ENCODE measurements around the gene IFTAP.

IFTAP gene

GRCh38 chr11:36615826-36616225 is 21.5 kb downstream of the IFTAP start:
- no peak overlapping the region for H3K27ac Mint-ChIP-seq
- H3K4me3 Mint-ChIP-seq, result no peak overlapping the region
- H3K36me3 Mint-ChIP-seq (ENCODE audit: low read depth), result no peaks in the 10 kb centered on the region
- H3K27me3 Mint-ChIP-seq, result no peaks in the 10 kb centered on the region
- DNase-seq, result no peak
- H3K4me1 Mint-ChIP-seq (ENCODE audit: low read depth), result peaks cover 6% of the 10 kb centered on the region
- H3K9me3 Mint-ChIP-seq, result no peaks in the 10 kb centered on the region

- Mint-ChIP-seq H3K27ac (no peak overlapping the region), H3K27me3 (no peaks in the 10 kb centered on the region), H3K9me3 (no peaks in the 10 kb centered on the region), H3K4me3 (no peak overlapping the region), H3K4me1 (ENCODE audit: low read depth) (peaks cover 6% of the 10 kb centered on the region), H3K36me3 (ENCODE audit: low read depth) (no peaks in the 10 kb centered on the region)
- no peak for DNase-seq
These were observed 23.5 kb downstream of the IFTAP start for GRCh38 chr11:36617543-36618362.

DNA sequence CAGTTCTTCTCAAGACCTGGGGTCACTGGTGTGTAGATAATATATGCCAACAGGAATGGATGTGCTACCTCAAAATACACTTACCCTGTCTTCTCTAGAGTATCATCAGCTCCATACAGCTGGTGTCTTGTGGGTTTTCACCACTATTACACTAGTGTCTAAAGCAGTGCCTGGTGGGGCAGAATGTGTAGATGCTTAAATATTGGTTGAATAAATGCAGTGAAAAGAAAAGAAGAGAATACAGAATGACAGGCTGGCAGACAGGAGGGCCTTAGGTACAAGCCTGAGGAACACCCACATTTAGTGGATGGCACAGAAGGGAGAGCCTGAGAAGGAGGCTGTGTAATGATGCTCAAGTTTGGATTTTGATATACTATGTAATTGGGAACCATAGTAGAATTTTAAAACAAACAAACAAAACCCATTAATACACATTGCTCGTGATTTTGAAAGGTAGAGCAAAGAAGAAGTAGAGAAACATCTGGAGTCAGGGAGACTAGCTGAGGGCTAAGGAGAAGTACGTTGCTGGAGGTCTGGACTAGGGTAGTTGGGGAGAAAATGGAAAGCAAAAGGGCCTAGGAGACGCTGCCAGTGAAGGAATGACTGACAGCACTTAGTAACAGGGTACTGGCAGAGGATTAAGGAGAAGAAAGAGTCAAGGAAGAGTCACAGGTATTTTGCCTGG is 24.2 kb downstream of the IFTAP start:
- no peak overlapping the region for H3K27ac Mint-ChIP-seq
- H3K4me3 Mint-ChIP-seq, result no peak overlapping the region

DNA sequence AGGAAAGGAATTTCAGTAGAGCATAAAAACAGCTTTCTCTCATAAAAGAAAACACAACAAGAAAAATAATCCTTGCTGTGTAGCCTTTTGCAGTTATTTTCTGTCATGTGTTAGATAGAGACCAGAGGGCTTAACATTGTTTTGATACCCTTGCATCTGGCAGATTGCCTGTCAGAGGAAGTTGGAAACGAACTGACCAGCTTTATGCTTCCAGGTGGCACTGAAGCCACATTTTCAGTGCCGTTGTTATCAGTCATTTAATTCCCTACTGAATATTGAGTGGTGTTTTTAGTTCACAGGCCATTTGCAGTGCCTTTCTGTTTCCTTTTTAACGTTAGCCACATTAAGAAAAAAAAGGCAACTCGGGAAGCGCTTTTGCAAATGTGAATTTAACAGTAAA is 25.2 kb downstream of the IFTAP start:
- Mint-ChIP-seq H3K36me3 (ENCODE audit: low read depth) (no peaks in the 10 kb centered on the region), H3K9me3 (no peaks in the 10 kb centered on the region), H3K4me1 (ENCODE audit: low read depth) (peaks cover 6% of the 10 kb centered on the region), H3K27ac (no peak overlapping the region), H3K27me3 (peaks cover 3% of the 10 kb centered on the region), H3K4me3 (no peak overlapping the region)
- DNase-seq, result no peak

More for the DNA sequence above, 24.2 kb downstream of the IFTAP start:
- no peak for DNase-seq
- Mint-ChIP-seq H3K4me1 (ENCODE audit: low read depth) (peaks cover 6% of the 10 kb centered on the region), H3K36me3 (ENCODE audit: low read depth) (no peaks in the 10 kb centered on the region), H3K9me3 (no peaks in the 10 kb centered on the region), H3K27me3 (no peaks in the 10 kb centered on the region)

GRCh38 chr11:36620246-36620645 is 25.9 kb downstream of the IFTAP start:
- no peak overlapping the region for H3K4me3 Mint-ChIP-seq
- no peak for DNase-seq
- H3K36me3 Mint-ChIP-seq (ENCODE audit: low read depth), result no peaks in the 10 kb centered on the region
- H3K27me3 Mint-ChIP-seq, result peaks cover 4% of the 10 kb centered on the region
- H3K9me3 Mint-ChIP-seq, result no peaks in the 10 kb centered on the region
- peaks cover 6% of the 10 kb centered on the region for H3K4me1 Mint-ChIP-seq (ENCODE audit: low read depth)
- no peak overlapping the region for H3K27ac Mint-ChIP-seq

- Mint-ChIP-seq H3K27me3 (peaks cover 4% of the 10 kb centered on the region), H3K36me3 (ENCODE audit: low read depth) (no peaks in the 10 kb centered on the region), H3K27ac (no peak overlapping the region), H3K4me1 (ENCODE audit: low read depth) (peaks cover 6% of the 10 kb centered on the region), H3K4me3 (no peak overlapping the region), H3K9me3 (no peaks in the 10 kb centered on the region)
- DNase-seq, result no peak
These were observed 28.3 kb downstream of the IFTAP start for GRCh38 chr11:36622431-36623136.

DNA sequence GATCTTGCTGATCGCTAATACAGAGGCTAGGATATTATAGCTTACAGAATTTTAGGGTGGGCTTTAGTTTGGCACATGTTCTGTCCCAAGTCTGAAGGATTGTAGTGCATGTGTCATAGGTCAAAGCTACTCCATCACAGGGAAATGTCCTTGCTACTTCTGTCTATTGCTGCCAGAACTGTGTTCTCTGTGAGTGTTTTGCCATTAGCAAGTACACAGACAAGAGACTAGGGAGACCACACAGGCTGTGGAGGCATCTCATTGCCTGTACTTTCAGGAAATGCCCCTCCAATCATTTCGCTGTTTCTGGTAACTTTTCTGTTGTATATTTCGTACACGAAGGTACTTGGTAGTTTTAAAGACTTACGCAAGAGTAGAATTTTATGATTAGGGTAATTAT is 29.2 kb downstream of the IFTAP start:
- no peaks in the 10 kb centered on the region for H3K9me3 Mint-ChIP-seq
- H3K4me3 Mint-ChIP-seq, result no peak overlapping the region
- H3K27ac Mint-ChIP-seq, result no peak overlapping the region
- H3K4me1 Mint-ChIP-seq (ENCODE audit: low read depth), result peaks cover 6% of the 10 kb centered on the region
- no peaks in the 10 kb centered on the region for H3K36me3 Mint-ChIP-seq (ENCODE audit: low read depth)
- DNase-seq, result no peak
- peaks cover 4% of the 10 kb centered on the region for H3K27me3 Mint-ChIP-seq

DNA sequence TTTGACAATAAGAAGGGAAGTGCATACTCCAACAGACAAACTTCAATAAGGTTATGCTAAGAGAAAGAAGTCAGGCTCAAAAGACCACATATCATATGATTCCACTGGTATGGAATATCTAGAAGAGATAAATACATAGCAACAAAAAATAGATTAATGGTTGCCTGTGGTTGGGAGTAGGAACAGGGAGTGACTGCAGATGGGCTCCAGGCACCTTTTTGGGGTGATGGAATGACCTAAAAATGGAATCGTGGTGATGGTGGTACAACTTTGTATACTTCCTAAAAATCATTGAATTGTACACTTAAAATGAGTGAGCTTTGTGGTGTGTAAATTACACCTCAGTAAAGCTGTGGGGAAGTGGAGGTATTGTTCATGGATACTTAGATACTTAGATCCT is 32.7 kb downstream of the IFTAP start:
- H3K9me3 Mint-ChIP-seq, result no peaks in the 10 kb centered on the region
- no peaks in the 10 kb centered on the region for H3K36me3 Mint-ChIP-seq (ENCODE audit: low read depth)
- no peak for DNase-seq
- H3K27me3 Mint-ChIP-seq, result peaks cover 4% of the 10 kb centered on the region
- peaks cover 4% of the 10 kb centered on the region for H3K4me1 Mint-ChIP-seq (ENCODE audit: low read depth)
- no peak overlapping the region for H3K27ac Mint-ChIP-seq
- no peak overlapping the region for H3K4me3 Mint-ChIP-seq

GRCh38 chr11:36627471-36627870 is 33.2 kb downstream of the IFTAP start:
- Mint-ChIP-seq H3K4me1 (ENCODE audit: low read depth) (peaks cover 4% of the 10 kb centered on the region), H3K27ac (no peak overlapping the region), H3K4me3 (no peak overlapping the region), H3K36me3 (ENCODE audit: low read depth) (no peaks in the 10 kb centered on the region), H3K27me3 (peaks cover 4% of the 10 kb centered on the region), H3K9me3 (no peaks in the 10 kb centered on the region)
- no peak for DNase-seq

DNA sequence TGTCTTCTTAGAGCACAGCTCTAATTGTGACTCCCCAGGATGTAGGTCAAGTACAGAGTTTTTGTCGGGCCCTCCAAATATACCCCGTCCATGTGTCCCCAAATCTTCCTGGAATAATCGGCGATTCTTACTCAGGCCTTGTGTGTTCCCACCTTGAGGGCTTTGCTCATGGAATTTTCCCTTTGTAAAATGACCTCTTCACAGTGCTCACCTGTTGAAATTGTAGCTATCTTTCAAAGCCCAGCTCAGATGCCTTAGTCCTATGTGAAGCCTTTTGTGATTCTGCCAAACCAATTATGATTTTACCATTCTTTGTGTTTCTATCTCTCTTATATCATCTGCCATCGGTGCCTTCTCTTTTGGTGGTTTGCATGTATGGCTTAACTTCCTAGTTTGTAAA is 33.8 kb downstream of the IFTAP start:
- no peak overlapping the region for H3K4me3 Mint-ChIP-seq
- peaks cover 4% of the 10 kb centered on the region for H3K4me1 Mint-ChIP-seq (ENCODE audit: low read depth)
- no peaks in the 10 kb centered on the region for H3K9me3 Mint-ChIP-seq
- H3K36me3 Mint-ChIP-seq (ENCODE audit: low read depth), result no peaks in the 10 kb centered on the region
- DNase-seq, result no peak
- no peak overlapping the region for H3K27ac Mint-ChIP-seq
- peaks cover 4% of the 10 kb centered on the region for H3K27me3 Mint-ChIP-seq

GRCh38 chr11:36628765-36629244 is 34.5 kb downstream of the IFTAP start:
- H3K4me1 Mint-ChIP-seq (ENCODE audit: low read depth), result peaks cover 4% of the 10 kb centered on the region
- H3K27me3 Mint-ChIP-seq, result peaks cover 4% of the 10 kb centered on the region
- DNase-seq, result no peak

GRCh38 chr11:36631774-36632173 is 37.5 kb downstream of the IFTAP start:
- DNase-seq, result no peak
- Mint-ChIP-seq H3K4me3 (no peak overlapping the region), H3K27ac (no peak overlapping the region), H3K27me3 (no peaks in the 10 kb centered on the region), H3K36me3 (ENCODE audit: low read depth) (no peaks in the 10 kb centered on the region), H3K4me1 (ENCODE audit: low read depth) (peaks cover 4% of the 10 kb centered on the region), H3K9me3 (no peaks in the 10 kb centered on the region)

More at GRCh38 chr11:36628765-36629244, 34.5 kb downstream of the IFTAP start:
- Mint-ChIP-seq H3K27ac (no peak overlapping the region), H3K4me3 (no peak overlapping the region), H3K36me3 (ENCODE audit: low read depth) (no peaks in the 10 kb centered on the region), H3K9me3 (no peaks in the 10 kb centered on the region)

- no peak for DNase-seq
- H3K27me3 Mint-ChIP-seq, result peaks cover 10% of the 10 kb centered on the region
- no peak overlapping the region for H3K4me3 Mint-ChIP-seq
- H3K9me3 Mint-ChIP-seq, result no peaks in the 10 kb centered on the region
- peaks cover 4% of the 10 kb centered on the region for H3K4me1 Mint-ChIP-seq (ENCODE audit: low read depth)
- H3K27ac Mint-ChIP-seq, result no peak overlapping the region
- no peaks in the 10 kb centered on the region for H3K36me3 Mint-ChIP-seq (ENCODE audit: low read depth)
These were observed 41.0 kb downstream of the IFTAP start for GRCh38 chr11:36635066-36635862.

DNA sequence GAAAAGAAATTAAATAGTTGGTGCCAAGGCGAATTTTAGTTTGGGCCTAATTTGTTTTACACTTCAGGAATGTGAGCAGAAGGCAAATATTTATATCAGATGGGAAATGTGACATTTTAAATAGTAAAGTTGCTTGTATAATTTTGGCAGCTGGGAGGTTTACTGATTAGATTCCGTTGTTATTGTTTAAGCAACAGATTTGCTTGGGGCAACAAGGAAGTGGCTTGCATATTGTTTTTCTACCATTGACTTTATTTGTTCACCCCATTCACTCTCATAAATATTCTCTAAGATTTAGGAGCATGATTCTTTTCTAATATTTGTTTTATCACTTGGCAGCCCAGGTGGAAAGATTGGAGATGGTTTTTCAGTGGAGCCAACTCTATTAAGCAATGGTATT is 44.3 kb downstream of the IFTAP start:
- H3K4me3 Mint-ChIP-seq, result no peak overlapping the region

More for the DNA sequence above, 44.3 kb downstream of the IFTAP start:
- H3K27me3 Mint-ChIP-seq, result peaks cover 14% of the 10 kb centered on the region
- no peak for DNase-seq
- H3K27ac Mint-ChIP-seq, result no peak overlapping the region
- no peaks in the 10 kb centered on the region for H3K9me3 Mint-ChIP-seq
- H3K4me1 Mint-ChIP-seq (ENCODE audit: low read depth), result no peaks in the 10 kb centered on the region
- no peaks in the 10 kb centered on the region for H3K36me3 Mint-ChIP-seq (ENCODE audit: low read depth)
